H9 (cell line): ENCODE results near the gene TMEM151A. TPM values are rescaled to one million over a fixed set of nuclear protein-coding genes. Genes with fewer than 3 reads are reported as not detected.

Source experiments
- DNase-seq: peaks from one replicate; pipeline ENCODE4 v3.0.0-alpha.2; 2017
- H2AFZ ChIP-seq: one replicate; pipeline ENCODE4 v1.6.1; 2013; ENCODE audit warnings: mild to moderate bottlenecking, low read length, control low read depth, moderate library complexity
- H2AK5ac ChIP-seq: 2 replicates; pipeline ENCODE4 v1.6.1; 2013; ENCODE audit warnings: low read length, control low read depth, mixed read lengths; ENCODE audit not compliant: insufficient read length
- H2BK120ac ChIP-seq: one replicate; pipeline ENCODE4 v1.6.1; 2013; ENCODE audit warnings: low read depth, mild to moderate bottlenecking, low read length, control low read depth, inconsistent platforms; ENCODE audit not compliant: poor library complexity, severe bottlenecking
- H2BK12ac ChIP-seq: 2 replicates; pipeline ENCODE4 v1.6.1; 2013; ENCODE audit warnings: low read length, control low read depth, mixed read lengths, low read depth; ENCODE audit not compliant: insufficient read length
- H2BK15ac ChIP-seq: 2 replicates; pipeline ENCODE4 v1.6.1; 2013; ENCODE audit warnings: low read depth, low read length, control low read depth
- H2BK20ac ChIP-seq: one replicate; pipeline ENCODE4 v1.6.1; 2013; ENCODE audit warnings: low read depth, mild to moderate bottlenecking, low read length, control low read depth, inconsistent platforms; ENCODE audit not compliant: poor library complexity, severe bottlenecking
- H2BK5ac ChIP-seq: 2 replicates; pipeline ENCODE4 v1.6.1; 2013; ENCODE audit warnings: low read length, control low read depth, mixed read lengths; ENCODE audit not compliant: insufficient read length
- H3K14ac ChIP-seq: 2 replicates; pipeline ENCODE4 v1.6.1; 2013; ENCODE audit warnings: low read length, control low read depth; ENCODE audit not compliant: insufficient read depth
- H3K18ac ChIP-seq: 2 replicates; pipeline ENCODE4 v1.6.1; 2013; ENCODE audit warnings: low read depth, mild to moderate bottlenecking, mixed read lengths, low read length, control low read depth; ENCODE audit not compliant: insufficient read length
- H3K23ac ChIP-seq: 2 replicates; pipeline ENCODE4 v1.6.1; 2013; ENCODE audit warnings: low read length, control low read depth, mixed read lengths, low read depth; ENCODE audit not compliant: insufficient read length
- H3K23me2 ChIP-seq: 2 replicates; pipeline ENCODE4 v1.6.1; 2013; ENCODE audit warnings: low read depth, mild to moderate bottlenecking, mixed read lengths, low read length, control low read depth; ENCODE audit not compliant: insufficient read length, poor library complexity, severe bottlenecking
- H3K27ac ChIP-seq: 2 replicates; pipeline ENCODE4 v1.5.1; 2013; ENCODE audit warnings: low read length, control low read depth, mixed read lengths, low read depth; ENCODE audit not compliant: insufficient read length
- H3K27me3 ChIP-seq: 2 replicates; pipeline ENCODE4 v1.6.1; 2013; ENCODE audit warnings: low read length, control low read depth, inconsistent platforms; ENCODE audit not compliant: insufficient read depth
- H3K4ac ChIP-seq: 2 replicates; pipeline ENCODE4 v1.6.1; 2013; ENCODE audit warnings: low read depth, mild to moderate bottlenecking, control low read depth, inconsistent platforms, low read length, moderate library complexity
- H3K4me1 ChIP-seq: 2 replicates; pipeline ENCODE4 v1.6.1; 2013; ENCODE audit warnings: low read length, control low read depth, inconsistent platforms; ENCODE audit not compliant: insufficient read depth
- H3K4me2 ChIP-seq: 2 replicates; pipeline ENCODE4 v1.6.1; 2013; ENCODE audit warnings: low read length, control low read depth, mixed read lengths; ENCODE audit not compliant: insufficient read length, insufficient read depth
- H3K56ac ChIP-seq: 2 replicates; pipeline ENCODE4 v1.6.1; 2013; ENCODE audit warnings: low read depth, mild to moderate bottlenecking, mixed read lengths, low read length, control low read depth; ENCODE audit not compliant: insufficient read length
- H3K79me1 ChIP-seq: 2 replicates; pipeline ENCODE4 v1.6.1; 2013; ENCODE audit warnings: low read depth, mild to moderate bottlenecking, moderate library complexity, low read length, control low read depth, inconsistent platforms; ENCODE audit not compliant: insufficient read depth, poor library complexity, severe bottlenecking
- H3K79me2 ChIP-seq: 2 replicates; pipeline ENCODE4 v1.6.1; 2013; ENCODE audit warnings: low read length, control low read depth, inconsistent platforms; ENCODE audit not compliant: insufficient read depth
- H3K9ac ChIP-seq: 2 replicates; pipeline ENCODE4 v1.6.1; 2013; ENCODE audit warnings: low read length, control low read depth, mixed read lengths; ENCODE audit not compliant: insufficient read length; ENCODE audit errors: extremely low read depth
- H3K9me3 ChIP-seq: one replicate; pipeline ENCODE4 v1.6.1; 2013; ENCODE audit warnings: low read depth, low read length, inconsistent platforms; ENCODE audit not compliant: control insufficient read depth
- H3T11ph ChIP-seq: one replicate; pipeline ENCODE4 v1.6.1; 2013; ENCODE audit warnings: mild to moderate bottlenecking, low read length, control low read depth, inconsistent platforms
- H4K20me1 ChIP-seq: one replicate; pipeline ENCODE4 v1.6.1; 2013; ENCODE audit not compliant: control insufficient read depth, insufficient read length, insufficient read depth
- H4K5ac ChIP-seq: 2 replicates; pipeline ENCODE4 v1.6.1; 2013; ENCODE audit warnings: low read depth, mild to moderate bottlenecking, mixed read lengths, low read length, control low read depth; ENCODE audit not compliant: insufficient read length
- H4K8ac ChIP-seq: replicated peaks from 2 replicates; pipeline ENCODE4 v1.6.1; 2013; ENCODE audit warnings: low read length, control low read depth, mixed read lengths, low read depth; ENCODE audit not compliant: insufficient read length
- H4K91ac ChIP-seq: 2 replicates; pipeline ENCODE4 v1.6.1; 2013; ENCODE audit warnings: low read depth, mild to moderate bottlenecking, moderate library complexity, mixed read lengths, low read length, control low read depth; ENCODE audit not compliant: insufficient read length
- H3K27ac Mint-ChIP-seq, 3 experiments: 2 replicates in 2 of 3; 3 replicates in 1 of 3; pipeline ENCODE4 v1.8.0; 2020 to 2021; ENCODE audit warnings: mixed read lengths in 3 of 3, mild to moderate bottlenecking in 1 of 3, moderate library complexity in 1 of 3
- H3K27me3 Mint-ChIP-seq: 2 replicates; pipeline ENCODE4 v1.8.0; 2021; ENCODE audit warnings: low read depth, mild to moderate bottlenecking, moderate library complexity, mixed read lengths
- H3K36me3 Mint-ChIP-seq, 3 experiments: 2 replicates in 2 of 3; 3 replicates in 1 of 3; pipeline ENCODE4 v1.8.0; 2020 to 2021; ENCODE audit warnings: low read depth in 3 of 3, mixed read lengths in 3 of 3; ENCODE audit not compliant: insufficient read depth in 1 of 3
- H3K4me1 Mint-ChIP-seq, 2 experiments: 2 replicates each; pipeline ENCODE4 v1.8.0; 2020; ENCODE audit warnings: mixed read lengths in 2 of 2
- H3K4me3 Mint-ChIP-seq, 2 experiments: 2 replicates in 1 of 2; 3 replicates in 1 of 2; pipeline ENCODE4 v1.8.0; 2020 to 2021; ENCODE audit warnings: mild to moderate bottlenecking in 2 of 2, mixed read lengths in 2 of 2, moderate library complexity in 1 of 2
- H3K9me3 Mint-ChIP-seq, 2 experiments: 2 replicates in 1 of 2; 3 replicates in 1 of 2; pipeline ENCODE4 v1.8.0; 2020; ENCODE audit warnings: mild to moderate bottlenecking in 2 of 2, mixed read lengths in 2 of 2, moderate library complexity in 1 of 2
- WGBS: extraction: QIAGEN DNeasy Blood & Tissue Kit; methylation state at CpG from one replicate; pipeline ENCODE4 v1.1.7; 2013; ENCODE audit warnings: missing lambda C conversion rate, low lambda C conversion rate, mixed read lengths; ENCODE audit not compliant: insufficient read length; ENCODE audit errors: extremely low coverage; 5-methylcytosine and 5-hydroxymethylcytosine counted together
- total RNA-seq: library from RNA; stranded (reverse); gene quantifications from 2 replicates; pipeline ENCODE4 v1.2.1, GENCODE V29; 2021
- TF ChIP-seq, protein P1 (sequence below): fragments of 200-600 bp; sonication (generic); conservative IDR thresholded peaks from 3 replicates; pipeline ENCODE4 v1.8.0; 2021; ENCODE audit warnings: antibody characterized with exemption, mild to moderate bottlenecking

The TMEM151A gene
- total RNA-seq, 1 experiment from 2014 or later = 1.2 TPM

DNA sequence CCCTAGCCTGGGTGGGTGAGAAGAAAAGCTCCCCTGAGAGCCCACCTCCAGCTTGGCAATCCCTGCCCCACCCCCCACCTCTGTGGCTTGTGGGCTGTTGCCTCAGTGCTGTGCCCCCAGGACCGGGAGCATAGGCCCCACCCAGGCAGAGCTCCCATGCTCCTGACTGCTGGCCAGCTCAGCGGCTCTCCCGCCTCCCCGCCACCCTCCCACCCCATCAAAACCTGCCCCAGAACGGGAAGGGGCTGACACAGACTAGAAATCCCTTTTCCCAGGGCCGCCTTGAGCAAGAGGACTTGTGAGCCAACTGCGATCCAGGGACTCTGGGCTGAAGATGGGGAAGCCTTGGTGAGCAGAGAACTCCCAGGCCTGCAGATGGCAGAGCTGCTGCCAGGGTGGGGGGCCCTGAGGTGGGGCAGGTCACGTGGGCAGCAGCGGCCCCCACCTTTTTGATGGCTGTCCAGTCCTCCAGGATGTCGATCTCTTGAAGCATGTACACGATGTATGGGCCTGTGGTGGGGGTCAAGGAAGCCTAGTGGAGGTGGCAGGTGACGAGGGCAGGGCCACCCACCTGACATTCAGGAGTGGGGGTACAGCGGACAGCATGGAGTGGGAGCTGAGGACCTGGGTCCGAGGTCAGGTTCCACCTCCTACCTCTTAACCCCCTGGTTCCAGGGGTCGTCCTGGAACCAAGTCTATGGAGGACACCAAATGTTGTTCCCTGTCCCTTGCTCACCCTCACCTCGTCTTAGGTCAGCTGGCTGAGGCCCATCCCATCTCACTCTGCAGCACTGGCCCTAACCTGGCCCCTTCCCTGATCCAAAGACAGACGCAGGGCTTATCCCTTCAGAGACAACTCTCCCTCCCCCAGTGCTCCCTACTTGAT, 46.8 kb downstream of the TMEM151A start:
- H3K79me1 ChIP-seq = no peaks in the 10 kb centered on the region
- H2BK15ac ChIP-seq = no peak overlapping the region
- H3T11ph ChIP-seq = no peak overlapping the region
- H2BK120ac ChIP-seq = no peak overlapping the region
- no peak overlapping the region for H3K4ac ChIP-seq
- no peak overlapping the region for H2AFZ ChIP-seq
- no peaks in the 10 kb centered on the region for H3K79me2 ChIP-seq
- H3K27me3 ChIP-seq = no peaks in the 10 kb centered on the region; the same call in 1 of the 2 replicates
- WGBS = no CpG with 5 or more reads among the region's 17 CpGs
- H2BK12ac ChIP-seq = no peak overlapping the region
- no peaks in the 10 kb centered on the region for H3K9me3 ChIP-seq
- H3K14ac ChIP-seq = no peak overlapping the region
- H3K4me3 Mint-ChIP-seq = no peak overlapping the region
- peaks cover 22 to 23% of the 10 kb centered on the region in 2 experiments for H3K4me1 Mint-ChIP-seq
- H3K9me3 Mint-ChIP-seq = no peaks in the 10 kb centered on the region
- H3K9ac ChIP-seq = no peak overlapping the region
- TF ChIP-seq, protein P1, sequence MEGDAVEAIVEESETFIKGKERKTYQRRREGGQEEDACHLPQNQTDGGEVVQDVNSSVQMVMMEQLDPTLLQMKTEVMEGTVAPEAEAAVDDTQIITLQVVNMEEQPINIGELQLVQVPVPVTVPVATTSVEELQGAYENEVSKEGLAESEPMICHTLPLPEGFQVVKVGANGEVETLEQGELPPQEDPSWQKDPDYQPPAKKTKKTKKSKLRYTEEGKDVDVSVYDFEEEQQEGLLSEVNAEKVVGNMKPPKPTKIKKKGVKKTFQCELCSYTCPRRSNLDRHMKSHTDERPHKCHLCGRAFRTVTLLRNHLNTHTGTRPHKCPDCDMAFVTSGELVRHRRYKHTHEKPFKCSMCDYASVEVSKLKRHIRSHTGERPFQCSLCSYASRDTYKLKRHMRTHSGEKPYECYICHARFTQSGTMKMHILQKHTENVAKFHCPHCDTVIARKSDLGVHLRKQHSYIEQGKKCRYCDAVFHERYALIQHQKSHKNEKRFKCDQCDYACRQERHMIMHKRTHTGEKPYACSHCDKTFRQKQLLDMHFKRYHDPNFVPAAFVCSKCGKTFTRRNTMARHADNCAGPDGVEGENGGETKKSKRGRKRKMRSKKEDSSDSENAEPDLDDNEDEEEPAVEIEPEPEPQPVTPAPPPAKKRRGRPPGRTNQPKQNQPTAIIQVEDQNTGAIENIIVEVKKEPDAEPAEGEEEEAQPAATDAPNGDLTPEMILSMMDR = no peak
- DNase-seq = no peak
- H3K56ac ChIP-seq = no peak overlapping the region
- no peak overlapping the region for H2AK5ac ChIP-seq
- H3K18ac ChIP-seq = no peak overlapping the region
- H3K4me2 ChIP-seq = no peak overlapping the region
- no peak overlapping the region for H4K8ac ChIP-seq
- no peaks in the 10 kb centered on the region for H4K20me1 ChIP-seq
- H3K27ac Mint-ChIP-seq = no peak overlapping the region; a peak in 1 of 7 replicates
- H2BK20ac ChIP-seq = no peak overlapping the region
- H4K91ac ChIP-seq = no peak overlapping the region
- H3K27me3 Mint-ChIP-seq = peaks cover 4% of the 10 kb centered on the region
- H3K27ac ChIP-seq = no peak overlapping the region
- H2BK5ac ChIP-seq = no peak overlapping the region
- H4K5ac ChIP-seq = no peak overlapping the region
- H3K23me2 ChIP-seq = no peaks in the 10 kb centered on the region
- no peak overlapping the region for H3K23ac ChIP-seq
- H3K36me3 Mint-ChIP-seq = peaks cover 12 to 35% (median 27%) of the 10 kb centered on the region in 3 experiments; a peak in 6 of 7 replicates
- H3K4me1 ChIP-seq = no peaks in the 10 kb centered on the region
